ENCODE results near the gene TAF4.

The TAF4 gene

DNA sequence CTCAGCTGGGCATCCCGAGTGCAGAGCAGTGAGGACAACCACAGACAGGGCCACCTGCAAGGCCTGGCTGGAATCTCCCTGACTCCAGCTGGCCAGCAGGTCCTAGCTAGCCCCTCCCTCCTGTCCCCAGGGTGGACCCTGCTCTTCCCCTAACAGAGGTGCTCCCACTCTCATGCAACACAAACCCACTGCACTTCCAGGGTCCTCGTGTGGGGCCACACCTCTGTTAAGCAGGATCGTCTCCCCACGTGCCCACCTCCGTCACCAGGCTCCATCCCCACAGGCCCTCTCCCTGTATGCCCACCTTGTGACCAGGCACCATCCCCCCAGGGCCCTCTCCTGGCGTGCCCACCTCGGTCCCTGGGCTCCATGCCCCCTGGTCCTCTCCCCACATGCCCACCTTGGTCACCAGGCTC is 17.3 kb downstream of the TAF4 start:
- Histone ChIP-seq H3K27ac (no peak overlapping the region), H3K4me3 (no peak overlapping the region)

DNA sequence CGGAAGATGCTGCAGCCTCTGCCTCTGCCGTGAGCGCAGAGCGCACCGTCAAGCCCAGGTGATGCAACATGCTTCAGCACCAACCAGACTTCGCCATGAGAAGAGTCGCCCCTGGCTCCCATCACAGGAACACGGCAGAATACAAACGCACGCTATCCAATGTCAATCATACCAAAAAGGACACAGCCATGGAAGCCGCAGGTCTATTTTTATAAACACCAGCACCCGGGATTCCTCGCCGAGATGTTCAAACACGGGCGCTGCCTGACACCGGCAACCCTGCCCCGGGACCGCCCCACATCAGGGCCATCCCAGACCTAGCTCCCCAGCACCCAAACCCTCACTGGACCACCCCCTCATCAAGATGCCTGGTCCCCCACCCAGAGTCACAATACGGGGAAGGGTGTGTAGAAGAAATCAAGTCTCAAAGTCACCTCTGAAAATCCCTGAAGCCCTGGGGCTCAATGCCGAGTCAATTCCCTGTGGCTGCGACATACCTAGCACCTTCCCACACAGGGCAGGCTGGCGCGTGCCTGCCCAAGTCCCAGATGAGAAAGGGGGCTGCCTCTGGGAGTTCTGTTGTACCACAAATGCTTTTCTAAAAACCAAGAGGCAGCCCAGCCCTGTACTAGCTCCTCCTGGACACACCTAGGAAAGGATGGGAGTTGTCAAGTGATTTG is 17.9 kb downstream of the TAF4 start:
- Histone ChIP-seq H3K4me3 (no peak overlapping the region), H3K27ac (no peak overlapping the region)

DNA sequence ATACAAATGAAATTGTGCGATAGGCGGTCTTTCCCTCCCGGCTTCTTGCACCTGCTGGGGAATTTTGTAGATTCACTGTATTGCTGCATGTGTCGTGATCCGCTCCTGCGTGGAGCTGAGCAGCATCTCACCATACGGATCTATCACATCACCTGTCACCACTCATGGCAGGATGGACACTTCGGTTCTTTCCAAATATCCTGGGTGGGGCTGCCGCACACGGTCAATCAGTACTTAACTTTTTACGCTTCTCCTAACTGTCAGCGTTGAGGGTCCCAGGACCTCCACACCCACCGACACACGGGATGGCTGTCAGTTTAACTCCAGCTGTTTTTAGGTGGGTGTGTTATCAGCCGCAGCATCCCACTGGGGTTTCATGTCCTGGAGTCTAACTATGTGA is 19.2 kb downstream of the TAF4 start:
- Histone ChIP-seq H3K4me3 (no peak overlapping the region), H3K27ac (no peak overlapping the region)

DNA sequence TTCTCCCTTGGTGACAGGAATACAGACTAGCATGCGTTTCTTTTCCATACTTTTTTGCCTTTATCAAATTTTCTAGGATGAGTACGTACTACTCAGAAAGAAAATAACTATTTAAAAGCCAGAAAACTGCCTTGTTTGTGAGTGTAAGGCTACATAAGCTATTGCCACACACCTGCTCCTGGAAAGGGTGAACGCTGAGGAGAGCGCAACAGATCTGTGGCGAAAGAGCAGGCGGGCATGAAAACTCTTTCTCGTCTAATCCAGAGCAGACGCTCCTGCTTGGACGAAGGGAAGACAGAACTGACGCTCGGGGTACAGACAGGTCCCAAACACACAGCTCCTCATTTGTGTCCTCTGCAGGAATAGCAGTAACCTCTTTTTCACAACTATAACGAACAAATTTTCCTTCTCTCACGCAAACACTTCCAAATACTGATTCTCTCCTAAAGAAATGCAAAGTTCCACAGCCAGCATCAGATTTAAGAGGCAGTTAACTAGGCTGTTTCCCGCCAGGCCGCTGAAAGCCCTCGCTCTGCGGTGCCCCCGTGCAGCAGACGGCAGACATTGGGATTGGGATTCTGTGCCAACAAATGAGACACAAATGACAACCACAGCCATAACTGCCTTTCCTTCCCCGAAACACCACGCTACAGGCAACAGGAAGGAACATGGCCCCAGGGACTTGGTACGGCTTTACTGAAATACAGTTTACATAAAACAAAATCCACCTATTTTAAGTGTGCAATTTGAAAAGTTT is 20.0 kb downstream of the TAF4 start:
- Histone ChIP-seq H3K27ac (no peak overlapping the region), H3K4me3 (no peak overlapping the region)

DNA sequence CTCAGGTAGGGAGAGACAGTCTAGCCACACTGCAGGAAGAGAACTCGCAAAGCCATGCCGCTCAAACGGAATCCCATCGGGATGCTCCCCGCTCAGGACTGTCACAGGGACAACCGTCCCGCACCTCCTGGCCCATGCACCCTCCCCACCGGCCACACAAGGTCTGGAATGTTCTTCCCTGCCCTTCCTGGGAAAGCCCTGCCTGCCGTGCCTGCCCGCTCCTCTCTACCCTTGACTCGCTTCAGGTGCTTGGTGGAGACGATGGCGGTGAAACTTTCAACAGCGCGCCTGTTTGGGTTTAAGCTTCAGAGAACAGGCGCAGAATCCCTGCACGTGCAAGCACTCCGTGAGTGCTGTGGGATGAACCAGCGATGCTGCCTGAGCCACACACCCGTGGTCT is 20.6 kb downstream of the TAF4 start:
- H3K4me3 ChIP-seq = no peak overlapping the region
- no peak overlapping the region for H3K27ac ChIP-seq

DNA sequence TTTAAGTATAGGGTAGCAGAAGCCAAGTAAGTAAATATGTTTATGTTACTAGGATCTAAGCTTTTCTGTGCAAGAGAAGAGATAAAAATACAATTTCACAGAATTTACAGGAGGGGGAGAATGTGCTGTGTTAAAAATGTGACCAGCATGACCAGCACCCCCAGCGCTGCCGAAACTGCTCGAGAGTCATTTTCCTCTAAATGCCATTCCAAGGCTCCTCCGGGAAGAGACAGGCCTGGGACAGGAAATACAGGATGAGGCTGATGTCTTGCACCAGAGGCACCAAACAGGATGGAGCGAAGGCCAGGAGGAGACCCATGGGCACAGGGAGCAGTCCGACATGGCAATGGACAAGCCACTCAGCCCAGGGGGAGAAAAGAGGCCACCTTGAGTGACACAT is 21.1 kb downstream of the TAF4 start:
- H3K27ac ChIP-seq = no peak overlapping the region
- H3K4me3 ChIP-seq = no peak overlapping the region

DNA sequence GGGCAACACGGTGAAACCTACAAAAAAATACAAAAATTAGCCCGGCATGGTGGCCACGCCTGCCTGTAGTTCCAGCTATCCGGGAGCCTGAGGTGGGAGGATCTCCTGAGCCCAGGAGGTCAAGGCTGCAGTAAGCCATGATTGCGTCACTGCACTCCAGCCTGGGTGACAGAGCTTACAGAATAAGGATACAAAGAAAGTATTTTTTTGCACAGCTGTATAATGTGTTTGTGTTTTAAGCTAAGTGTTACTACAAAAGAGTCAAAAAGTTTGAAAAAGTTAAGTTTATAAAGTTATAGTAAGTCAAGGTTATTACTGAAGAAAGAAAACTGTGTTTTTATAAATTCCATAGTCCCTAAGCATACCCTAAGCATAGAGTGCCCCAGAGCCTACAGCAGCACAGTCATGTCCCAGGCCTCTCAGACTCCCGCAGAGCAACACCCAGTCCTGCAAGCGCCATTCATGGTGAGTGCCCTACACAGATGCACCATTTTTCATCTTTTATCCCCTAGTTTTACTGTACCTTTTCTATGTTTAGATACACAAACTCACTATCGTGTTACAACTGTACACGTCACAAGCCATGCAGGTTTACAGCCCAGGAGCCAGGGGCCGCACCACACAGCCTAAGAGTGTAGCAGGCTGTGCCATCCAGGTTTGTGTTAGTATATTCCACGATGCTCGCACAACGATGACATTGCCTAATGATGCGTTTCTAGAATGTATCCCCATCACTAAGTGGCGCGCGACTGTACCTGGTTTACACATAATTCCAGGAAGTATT is 22.4 kb downstream of the TAF4 start:
- no peak overlapping the region for H3K27ac ChIP-seq

DNA sequence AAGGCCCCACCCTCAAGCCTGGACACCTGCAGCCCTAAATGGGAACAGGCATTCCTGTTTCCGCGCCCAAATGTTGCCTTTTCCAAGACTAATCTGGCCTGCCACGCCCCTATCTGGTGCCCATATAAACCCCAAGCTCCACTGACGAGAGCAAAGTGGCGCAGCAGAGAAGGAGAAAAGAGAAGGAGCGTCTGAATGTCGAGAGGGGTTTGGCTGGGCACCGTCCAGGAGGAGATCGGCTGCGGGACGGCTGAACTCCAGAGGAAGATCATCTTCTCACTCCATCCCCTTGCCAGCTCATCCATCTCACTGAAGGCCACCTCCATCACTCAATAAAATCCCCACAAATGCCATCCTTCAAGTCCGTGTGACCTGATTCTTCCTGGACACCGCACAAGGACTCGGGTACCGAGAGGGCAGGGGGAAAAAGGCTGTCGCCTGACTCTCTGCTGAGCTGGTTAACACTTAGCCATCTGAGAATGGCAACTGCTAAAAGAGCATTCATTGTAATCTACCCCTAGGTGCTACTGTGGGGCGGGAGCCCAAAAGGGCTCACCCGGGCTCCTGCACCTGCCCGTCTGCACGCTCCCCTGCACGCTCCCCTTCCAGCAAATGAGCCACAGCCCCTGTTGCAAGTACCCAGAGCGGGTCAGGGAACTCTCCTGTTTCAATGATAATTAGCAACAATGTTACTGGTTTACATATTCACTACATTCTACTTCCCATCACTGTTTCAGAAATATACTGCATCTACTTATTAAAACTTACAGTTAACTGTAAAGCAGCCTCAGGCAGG is 23.5 kb downstream of the TAF4 start:
- Histone ChIP-seq H3K27ac (no peak overlapping the region), H3K4me3 (no peak overlapping the region)

More for the DNA sequence above, 22.4 kb downstream of the TAF4 start:
- no peak overlapping the region for H3K4me3 ChIP-seq

DNA sequence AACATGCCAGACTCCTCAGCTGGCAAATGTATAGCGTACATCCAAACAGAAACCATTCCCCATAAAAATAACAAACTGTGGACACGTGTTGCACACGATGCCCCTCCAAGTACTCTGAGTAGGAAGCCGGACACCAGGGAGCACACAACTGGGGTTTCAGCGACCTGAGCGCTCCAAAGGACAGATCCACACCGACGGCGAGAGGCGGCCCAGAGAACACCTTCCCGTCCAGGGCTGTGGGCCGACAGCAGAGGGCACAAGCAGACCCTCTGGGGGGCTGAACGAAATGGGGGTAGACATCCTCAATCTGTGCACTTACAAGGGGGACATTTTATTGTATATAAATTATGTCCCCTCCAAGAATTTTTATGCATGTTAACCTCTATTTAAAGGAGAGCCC is 24.7 kb downstream of the TAF4 start:
- Histone ChIP-seq H3K4me3 (no peak overlapping the region), H3K27ac (no peak overlapping the region)

DNA sequence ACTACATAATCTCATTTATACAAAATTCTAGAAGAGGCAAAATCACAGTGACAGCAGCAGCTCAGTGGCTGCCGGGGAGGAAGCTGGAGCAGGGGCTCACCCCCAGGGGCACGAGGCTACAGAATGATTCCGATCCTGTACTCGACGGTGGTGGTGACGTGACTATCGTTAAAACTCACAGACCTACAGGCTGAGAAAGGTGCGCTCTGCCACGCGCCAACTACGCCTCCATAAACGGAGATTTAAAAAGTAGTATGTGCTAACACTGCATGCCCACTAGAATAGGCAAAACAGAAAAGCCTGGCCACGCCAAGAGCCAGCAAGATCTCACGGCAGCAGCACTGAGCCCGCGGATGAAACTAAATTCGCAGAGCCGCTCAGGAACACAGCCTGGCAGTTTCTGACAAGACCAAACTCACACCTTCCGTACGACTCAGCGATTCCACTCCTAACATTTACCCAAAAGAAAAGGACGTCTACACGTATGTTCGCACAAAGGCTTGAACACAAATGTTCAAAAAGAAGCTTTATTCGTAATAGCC is 25.2 kb downstream of the TAF4 start:
- no peak overlapping the region for H3K4me3 ChIP-seq
- H3K27ac ChIP-seq = no peak overlapping the region

DNA sequence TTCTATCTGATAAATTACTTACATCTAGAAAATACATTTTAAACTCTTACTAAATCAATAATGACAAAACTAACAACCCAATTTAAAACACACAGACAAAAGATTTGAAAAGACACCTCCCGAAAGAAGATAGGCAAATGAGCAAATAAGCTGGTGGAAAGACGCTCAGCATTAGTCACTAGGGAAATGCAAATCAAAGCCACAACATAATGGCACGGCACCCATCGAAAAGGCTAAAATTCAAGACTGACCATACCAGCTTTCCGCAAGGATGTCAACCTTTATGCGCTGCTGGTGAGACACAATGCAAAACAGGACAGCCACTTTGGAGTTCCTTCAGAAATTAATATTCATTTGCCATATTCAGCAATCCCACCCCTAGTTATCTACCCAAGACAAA is 25.9 kb downstream of the TAF4 start:
- H3K27ac ChIP-seq = no peak overlapping the region
- no peak overlapping the region for H3K4me3 ChIP-seq

DNA sequence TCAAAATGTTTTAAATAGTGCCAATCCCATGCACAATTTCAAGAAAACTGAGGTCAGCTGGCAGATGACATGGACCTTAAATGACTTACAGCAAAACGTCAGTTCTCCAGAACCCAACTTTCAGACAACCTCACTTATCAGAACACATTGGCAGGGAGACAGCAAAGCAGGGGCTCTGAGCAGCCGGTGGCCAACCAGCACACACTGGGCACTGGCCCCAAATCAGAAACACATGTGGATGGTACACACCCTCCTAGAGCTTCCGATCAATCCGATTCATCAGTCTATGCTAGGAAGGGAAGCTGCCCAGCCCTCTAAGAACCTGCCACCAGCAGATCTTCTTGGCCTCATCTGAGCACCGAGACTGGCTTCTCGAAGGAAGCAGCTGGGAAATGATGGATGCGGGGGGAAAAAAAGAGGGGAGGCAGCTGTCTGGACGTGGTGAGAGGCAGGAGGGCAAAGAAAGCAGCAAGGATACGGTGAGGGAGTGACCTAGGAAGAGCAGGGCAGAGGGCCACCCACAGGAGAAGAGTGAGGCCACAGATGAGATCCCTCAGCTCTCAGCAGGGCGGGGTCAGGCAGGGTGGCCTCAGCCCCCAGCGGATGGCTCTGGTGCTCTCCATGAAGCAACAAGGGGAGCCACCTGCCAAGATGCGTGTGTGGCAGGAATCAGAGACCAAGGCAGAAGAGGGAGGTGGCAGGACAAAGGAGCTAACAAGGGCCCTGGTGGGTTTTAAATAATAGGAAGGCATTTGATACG is 32.9 kb downstream of the TAF4 start:
- H3K4me3 ChIP-seq = no peak overlapping the region
- no peak overlapping the region for H3K27ac ChIP-seq

DNA sequence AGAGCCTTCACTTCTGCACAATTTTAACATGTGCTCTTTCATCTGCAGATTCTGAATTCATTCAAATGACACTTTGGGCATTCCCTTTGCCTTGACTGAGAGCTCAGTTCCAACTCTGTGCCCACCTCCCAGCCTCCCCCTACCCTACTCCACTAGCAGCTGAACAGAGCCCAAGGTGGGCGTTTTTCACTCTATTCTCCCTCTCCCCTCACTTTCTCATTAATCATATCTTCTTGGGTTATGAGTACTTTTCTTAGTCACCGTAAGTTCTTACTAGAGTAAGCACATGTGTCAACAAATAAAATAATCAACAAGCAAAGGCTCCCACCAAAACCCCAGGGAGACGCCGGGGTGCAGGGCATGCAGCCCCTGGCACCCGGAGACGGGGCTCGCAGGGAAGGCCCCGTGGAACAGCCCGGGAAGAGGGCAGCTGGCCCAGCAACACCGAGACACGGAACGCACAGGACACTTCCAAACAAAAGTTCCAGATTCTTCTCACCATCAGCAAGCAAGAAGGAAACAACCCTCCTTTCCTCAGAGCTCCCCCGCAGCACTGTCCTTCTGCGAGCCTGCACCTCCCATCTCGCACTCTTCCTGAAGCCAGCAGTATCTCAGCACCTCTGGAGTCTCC is 34.1 kb downstream of the TAF4 start:
- H3K4me3 ChIP-seq = no peak overlapping the region
- H3K27ac ChIP-seq = peak overlapping the region in 4 of 21 experiments; percentile 10 to 41 (median 28)

DNA sequence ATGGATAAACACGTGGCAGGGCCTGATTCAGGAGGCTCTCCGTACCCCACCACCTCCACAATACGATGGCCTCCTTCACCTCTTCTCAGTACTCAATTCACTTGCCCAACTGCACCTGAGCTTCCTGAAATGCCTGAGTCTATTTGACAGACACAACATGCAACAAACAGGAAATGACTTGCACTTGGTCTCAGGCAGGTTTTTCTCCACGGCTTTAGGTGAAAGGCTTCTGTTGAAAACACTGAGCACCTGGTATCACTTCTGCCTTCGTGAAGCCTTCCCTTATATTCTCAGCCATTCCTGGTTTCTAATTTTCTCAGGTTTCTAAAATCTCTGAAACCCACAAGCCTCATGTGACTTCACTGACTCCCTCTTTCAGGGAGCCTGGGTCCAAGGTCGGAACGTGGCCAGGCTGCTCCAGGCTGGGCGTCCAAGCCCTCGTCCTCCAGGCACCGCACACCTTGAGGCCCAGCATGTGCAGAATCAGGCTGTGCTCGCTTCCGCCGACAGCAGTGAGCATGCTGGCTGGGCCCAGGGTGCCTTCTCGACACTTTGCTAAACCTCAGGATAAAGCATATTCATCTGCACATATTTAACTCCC is 34.7 kb downstream of the TAF4 start:
- Histone ChIP-seq H3K4me3 (no peak overlapping the region), H3K27ac (peak overlapping the region in 7 of 21 experiments; percentile 10 to 55 (median 40))

DNA sequence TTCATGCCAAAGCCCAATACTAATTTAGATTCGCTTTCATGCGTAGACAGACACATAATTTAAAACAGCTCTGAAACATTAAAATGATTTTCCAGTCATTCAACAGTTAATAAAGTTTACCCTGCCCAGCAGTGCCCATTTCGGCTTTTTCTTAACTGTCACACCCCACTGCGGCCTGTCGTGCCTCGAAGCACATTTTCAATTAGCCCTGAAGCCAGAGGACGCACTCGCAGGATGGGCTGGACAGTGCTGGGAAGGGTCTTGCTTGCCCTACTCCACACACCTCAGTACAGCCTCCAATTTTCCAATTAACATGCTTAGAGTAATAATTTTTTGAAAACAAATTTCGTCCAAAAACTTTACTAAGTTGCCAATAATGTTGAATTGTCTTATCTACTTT is 35.3 kb downstream of the TAF4 start:
- H3K4me3 ChIP-seq = no peak overlapping the region

DNA sequence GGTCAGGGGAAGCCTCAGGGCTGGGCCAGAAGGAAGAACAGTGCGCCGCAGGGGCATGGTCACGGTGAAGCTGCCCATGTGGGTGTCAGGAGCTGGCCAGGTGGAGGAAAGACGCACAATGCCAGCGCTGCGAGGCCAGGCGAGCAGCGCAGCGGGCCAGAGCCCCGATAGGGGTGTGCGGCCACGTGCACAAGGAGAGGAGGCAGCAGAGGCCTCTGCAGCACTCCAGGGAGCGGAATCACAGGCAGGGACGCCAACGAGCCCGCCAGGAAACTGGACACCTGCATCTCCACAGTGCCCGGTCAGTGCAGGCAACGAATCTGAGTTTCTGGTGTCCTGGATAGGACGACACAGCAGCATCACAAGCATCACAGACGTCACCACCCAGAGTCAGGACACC is 35.7 kb downstream of the TAF4 start:
- Histone ChIP-seq H3K4me3 (no peak overlapping the region), H3K27ac (no peak overlapping the region)

More for the DNA sequence above, 35.3 kb downstream of the TAF4 start:
- peak overlapping the region in 4 of 21 experiments; percentile 34 to 55 (median 38) for H3K27ac ChIP-seq

DNA sequence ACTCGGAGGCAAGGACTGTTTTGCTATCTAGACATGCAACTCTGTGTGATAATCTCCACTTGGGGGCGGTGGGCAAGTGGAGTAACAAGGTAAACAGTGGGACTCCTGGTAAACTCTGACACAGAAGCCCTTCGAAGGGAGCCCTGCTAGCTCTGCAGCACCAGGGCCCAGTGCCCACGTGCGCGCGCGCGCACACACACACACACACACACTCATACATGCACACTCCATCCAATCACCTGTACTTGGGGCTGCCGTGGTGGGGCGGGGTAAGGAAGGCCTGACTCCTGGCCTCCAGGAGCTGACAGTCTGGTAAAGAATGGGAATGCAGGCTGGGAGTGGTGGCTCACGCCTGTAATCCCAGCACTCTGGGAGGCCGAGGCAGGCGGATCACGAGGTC is 36.4 kb downstream of the TAF4 start:
- Histone ChIP-seq H3K27ac (no peak overlapping the region), H3K4me3 (no peak overlapping the region)

DNA sequence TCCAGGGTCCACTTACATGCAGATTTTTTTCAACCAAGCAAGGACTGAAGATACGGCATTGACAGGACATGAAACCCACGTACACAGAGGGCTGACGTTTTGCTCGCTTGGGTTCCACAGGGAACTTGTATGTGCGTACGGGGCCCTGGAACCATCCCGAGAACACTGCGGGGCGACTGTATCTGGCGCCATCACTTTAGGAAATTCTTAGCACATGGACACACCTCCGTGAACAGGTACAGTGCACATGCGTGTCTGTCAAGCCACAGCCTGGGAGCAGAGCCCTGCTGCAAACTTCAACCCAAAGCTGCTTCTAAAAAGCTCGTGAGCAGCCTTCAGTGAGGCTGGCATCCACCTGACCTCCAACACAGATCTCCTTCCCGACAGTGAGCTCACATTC is 37.3 kb downstream of the TAF4 start:
- Histone ChIP-seq H3K27ac (no peak overlapping the region), H3K4me3 (no peak overlapping the region)
